Measurements from ENCODE around the gene KCTD16.

Gene KCTD16

DNA sequence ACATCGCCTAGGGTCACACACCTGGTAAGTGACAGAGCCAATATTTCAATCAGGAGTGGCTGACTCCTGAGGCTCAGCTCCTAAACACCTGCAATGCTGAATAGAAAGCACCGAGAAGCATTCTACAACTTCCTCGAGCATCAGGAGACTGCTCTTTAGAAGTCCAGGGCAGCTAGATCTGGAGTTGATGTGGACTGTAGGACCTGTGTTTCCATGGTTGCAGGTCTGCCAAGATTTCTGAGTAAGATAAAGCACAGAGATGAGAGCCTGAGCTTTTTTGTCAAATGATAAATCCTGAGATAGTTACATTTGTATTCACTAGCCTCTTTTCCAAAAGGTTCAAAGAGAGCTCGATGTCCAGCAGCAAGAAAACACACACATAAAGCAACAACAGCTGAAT lies 44.0 kb upstream of the KCTD16 start:
- no peak overlapping the region for H3K27ac Mint-ChIP-seq
- DNase-seq: no peak
- H3K27me3 Mint-ChIP-seq (ENCODE audit: low read depth, poor library complexity): no peaks in the 10 kb centered on the region
- no peaks in the 10 kb centered on the region for H3K36me3 Mint-ChIP-seq (ENCODE audit: low read depth)
- no peak overlapping the region for H3K4me3 Mint-ChIP-seq
- H3K4me1 Mint-ChIP-seq: peaks cover 8% of the 10 kb centered on the region
- no peaks in the 10 kb centered on the region for H3K9me3 Mint-ChIP-seq
- TF ChIP-seq, protein P1, sequence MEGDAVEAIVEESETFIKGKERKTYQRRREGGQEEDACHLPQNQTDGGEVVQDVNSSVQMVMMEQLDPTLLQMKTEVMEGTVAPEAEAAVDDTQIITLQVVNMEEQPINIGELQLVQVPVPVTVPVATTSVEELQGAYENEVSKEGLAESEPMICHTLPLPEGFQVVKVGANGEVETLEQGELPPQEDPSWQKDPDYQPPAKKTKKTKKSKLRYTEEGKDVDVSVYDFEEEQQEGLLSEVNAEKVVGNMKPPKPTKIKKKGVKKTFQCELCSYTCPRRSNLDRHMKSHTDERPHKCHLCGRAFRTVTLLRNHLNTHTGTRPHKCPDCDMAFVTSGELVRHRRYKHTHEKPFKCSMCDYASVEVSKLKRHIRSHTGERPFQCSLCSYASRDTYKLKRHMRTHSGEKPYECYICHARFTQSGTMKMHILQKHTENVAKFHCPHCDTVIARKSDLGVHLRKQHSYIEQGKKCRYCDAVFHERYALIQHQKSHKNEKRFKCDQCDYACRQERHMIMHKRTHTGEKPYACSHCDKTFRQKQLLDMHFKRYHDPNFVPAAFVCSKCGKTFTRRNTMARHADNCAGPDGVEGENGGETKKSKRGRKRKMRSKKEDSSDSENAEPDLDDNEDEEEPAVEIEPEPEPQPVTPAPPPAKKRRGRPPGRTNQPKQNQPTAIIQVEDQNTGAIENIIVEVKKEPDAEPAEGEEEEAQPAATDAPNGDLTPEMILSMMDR (IDR thresholded peaks at IDR 0.05): no peak

DNA sequence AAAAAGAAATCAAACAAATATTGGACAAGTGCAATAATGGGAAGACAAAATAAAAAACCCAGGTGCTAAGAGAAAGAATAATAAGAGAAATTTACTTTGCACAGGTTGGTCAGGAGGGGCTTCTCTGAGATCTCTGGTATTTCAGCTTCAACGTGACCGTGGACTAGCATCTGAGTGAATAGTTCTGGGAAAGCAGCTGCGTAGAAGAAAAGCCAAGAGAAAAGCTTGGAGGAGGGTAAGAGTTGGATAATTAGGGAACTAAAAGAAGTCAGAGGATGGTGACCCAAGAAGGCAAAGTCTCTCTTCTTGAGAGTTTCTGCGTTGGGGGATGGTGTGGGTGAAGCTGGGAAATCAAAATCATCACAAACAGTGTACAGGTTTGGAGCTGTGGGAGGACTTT lies 41.8 kb upstream of the KCTD16 start:
- TF ChIP-seq, protein P1 (IDR thresholded peaks at IDR 0.05): no peak
- no peak for DNase-seq
- Mint-ChIP-seq H3K4me1 (peaks cover 8% of the 10 kb centered on the region), H3K27me3 (ENCODE audit: low read depth, poor library complexity) (no peaks in the 10 kb centered on the region), H3K4me3 (no peak overlapping the region), H3K9me3 (no peaks in the 10 kb centered on the region), H3K27ac (no peak overlapping the region), H3K36me3 (ENCODE audit: low read depth) (no peaks in the 10 kb centered on the region)

DNA sequence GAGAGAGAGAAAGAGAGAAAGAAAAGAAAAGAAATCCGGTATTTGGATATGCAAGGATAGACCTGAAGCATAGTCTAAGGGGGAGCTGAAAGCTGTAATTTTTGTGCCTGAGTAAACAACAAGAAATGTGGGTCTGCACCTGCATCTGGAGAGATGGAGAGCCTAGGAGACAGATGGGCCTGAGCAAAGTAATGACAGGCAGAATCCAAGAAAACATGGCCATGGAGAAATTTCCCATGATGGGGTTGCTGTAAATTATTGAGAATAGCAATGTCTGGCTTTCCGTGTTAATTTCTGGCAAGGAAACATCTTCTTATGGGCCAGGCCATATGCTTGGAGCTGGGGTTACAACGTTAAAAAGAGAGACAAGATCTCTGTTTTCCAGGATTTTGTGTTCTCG lies 40.4 kb upstream of the KCTD16 start:
- DNase-seq: no peak
- H3K4me1 Mint-ChIP-seq: peaks cover 8% of the 10 kb centered on the region
- no peaks in the 10 kb centered on the region for H3K9me3 Mint-ChIP-seq
- TF ChIP-seq, protein P1 (IDR thresholded peaks at IDR 0.05): no peak
- no peak overlapping the region for H3K27ac Mint-ChIP-seq
- H3K27me3 Mint-ChIP-seq (ENCODE audit: low read depth, poor library complexity): no peaks in the 10 kb centered on the region
- no peaks in the 10 kb centered on the region for H3K36me3 Mint-ChIP-seq (ENCODE audit: low read depth)
- no peak overlapping the region for H3K4me3 Mint-ChIP-seq

DNA sequence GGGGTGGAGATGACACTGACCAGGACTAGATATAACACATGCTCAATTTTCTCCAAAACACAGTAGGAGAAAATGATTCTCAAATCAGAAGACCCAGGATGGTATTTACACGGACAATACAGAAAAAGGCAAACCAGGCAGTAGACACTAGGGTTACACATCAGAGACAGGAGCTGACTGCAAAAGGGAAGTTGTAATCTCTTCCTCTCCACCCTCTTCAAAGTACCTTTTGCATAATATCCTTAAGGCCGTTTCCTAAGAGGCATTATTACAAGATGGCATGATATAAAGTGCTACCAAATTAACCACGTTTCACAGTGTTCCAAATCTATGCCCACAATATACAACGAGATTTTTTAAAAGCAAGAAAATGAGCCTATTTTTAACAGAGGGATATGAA lies 39.4 kb upstream of the KCTD16 start:
- Mint-ChIP-seq H3K36me3 (ENCODE audit: low read depth) (no peaks in the 10 kb centered on the region), H3K4me1 (peaks cover 8% of the 10 kb centered on the region), H3K4me3 (no peak overlapping the region), H3K27ac (no peak overlapping the region), H3K9me3 (no peaks in the 10 kb centered on the region), H3K27me3 (ENCODE audit: low read depth, poor library complexity) (no peaks in the 10 kb centered on the region)
- no peak for DNase-seq
- TF ChIP-seq, protein P1 (IDR thresholded peaks at IDR 0.05): no peak

DNA sequence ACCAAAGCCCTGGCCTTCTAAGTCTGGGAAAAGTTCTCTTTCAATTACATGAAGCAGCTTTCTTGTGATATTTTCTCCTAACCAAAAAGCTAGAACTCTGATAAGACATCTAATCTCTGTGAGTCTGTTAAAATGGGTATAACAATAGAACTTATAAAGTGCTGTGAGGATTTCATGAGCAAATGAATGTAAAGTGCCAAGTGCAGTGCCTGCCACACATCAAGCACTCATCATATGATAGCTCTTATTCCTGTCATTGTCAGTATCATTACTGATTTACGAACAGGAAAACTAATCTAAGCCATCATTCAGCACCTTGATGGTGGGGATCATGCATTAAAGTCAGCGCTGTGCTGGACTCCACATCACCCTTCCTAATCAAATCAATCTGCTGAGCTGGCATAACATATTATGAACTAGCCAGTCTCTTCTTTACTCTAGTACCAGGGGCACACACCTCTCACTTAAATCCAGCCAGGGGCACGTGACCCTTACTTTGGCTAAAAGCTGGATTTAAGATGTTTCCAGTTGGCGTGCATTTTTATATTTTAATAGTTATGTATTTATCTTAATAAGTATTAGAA lies 37.5 kb upstream of the KCTD16 start:
- H3K9me3 Mint-ChIP-seq: no peaks in the 10 kb centered on the region
- H3K4me1 Mint-ChIP-seq: peaks cover 8% of the 10 kb centered on the region
- H3K27me3 Mint-ChIP-seq (ENCODE audit: low read depth, poor library complexity): no peaks in the 10 kb centered on the region
- DNase-seq: no peak
- no peaks in the 10 kb centered on the region for H3K36me3 Mint-ChIP-seq (ENCODE audit: low read depth)
- H3K27ac Mint-ChIP-seq: no peak overlapping the region
- H3K4me3 Mint-ChIP-seq: no peak overlapping the region
- TF ChIP-seq, protein P1 (IDR thresholded peaks at IDR 0.05): no peak

DNA sequence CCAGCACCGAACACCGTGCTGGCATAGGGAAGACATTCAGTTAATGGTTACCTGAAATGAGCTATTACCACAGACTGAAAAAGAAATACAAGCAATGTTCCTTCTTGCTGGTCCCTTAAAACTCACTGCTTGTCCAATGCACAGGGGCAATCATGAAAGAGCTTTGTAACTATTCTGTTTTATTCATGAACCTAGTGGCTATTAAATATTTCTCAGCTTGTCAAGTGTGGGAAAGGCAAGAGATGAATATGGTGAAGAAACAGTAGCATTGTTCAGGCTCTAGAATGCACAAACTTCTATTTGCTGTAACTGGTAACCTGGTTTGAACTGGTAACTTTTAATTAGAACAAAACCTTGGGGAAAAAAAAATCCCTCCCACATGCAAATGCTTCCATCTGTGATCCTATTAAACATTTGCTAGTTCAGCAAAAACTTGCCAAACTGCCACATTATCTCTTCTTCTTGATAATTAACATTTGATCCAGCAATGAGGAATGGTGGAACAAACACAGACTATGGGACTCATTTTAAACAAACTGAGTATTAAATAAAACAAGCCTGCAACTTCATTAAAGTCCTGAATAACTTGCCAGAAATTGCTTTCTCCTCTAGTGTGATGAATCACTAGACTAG lies 36.4 kb upstream of the KCTD16 start:
- peaks cover 3% of the 10 kb centered on the region for H3K4me1 Mint-ChIP-seq
- H3K4me3 Mint-ChIP-seq: no peak overlapping the region
- no peaks in the 10 kb centered on the region for H3K9me3 Mint-ChIP-seq
- H3K36me3 Mint-ChIP-seq (ENCODE audit: low read depth): no peaks in the 10 kb centered on the region
- TF ChIP-seq, protein P1 (IDR thresholded peaks at IDR 0.05): no peak
- DNase-seq: no peak
- H3K27me3 Mint-ChIP-seq (ENCODE audit: low read depth, poor library complexity): no peaks in the 10 kb centered on the region
- no peak overlapping the region for H3K27ac Mint-ChIP-seq

Data from nephron progenitor cell (in vitro differentiated cells).